NCI-H2196 treated with DMSO at 0.1 percent for 48 hours (cell line): ENCODE results near the gene UBA1.

Source experiments
- DNase-seq: peaks from one replicate; lab custom pipeline; 2025; ENCODE audit not compliant: unreplicated experiment; lab: John Stamatoyannopoulos, UW

UBA1 gene

DNA sequence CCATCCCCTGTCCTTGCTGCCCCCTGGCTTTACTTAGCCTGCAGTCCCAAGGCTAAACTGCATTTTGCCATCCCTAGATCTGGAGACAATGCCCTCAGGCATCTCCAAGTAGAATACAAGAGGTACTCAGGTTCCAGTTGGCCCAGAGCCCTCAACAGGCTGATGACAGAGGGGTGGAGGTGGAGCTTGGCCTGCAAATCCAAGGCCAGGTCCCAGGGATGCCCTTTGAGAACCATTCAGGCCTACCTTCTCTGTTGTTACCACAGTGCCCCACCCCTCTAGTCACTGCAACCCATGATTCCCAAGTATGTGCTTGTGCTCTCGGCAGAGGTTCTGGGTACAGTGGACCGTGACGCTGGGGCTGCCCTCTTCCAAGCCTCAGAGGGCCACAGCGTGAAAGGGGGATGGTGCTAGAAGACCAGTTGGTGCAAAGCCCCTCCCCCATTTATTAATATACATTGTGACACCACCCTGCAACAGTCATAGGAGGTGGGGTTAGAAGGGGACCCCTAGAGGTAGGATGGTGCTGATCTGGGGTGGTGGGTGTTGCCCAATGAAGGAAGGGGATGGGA is 6.4 kb upstream of the UBA1 start:
- DNase-seq, result peak; percentile 15

DNA sequence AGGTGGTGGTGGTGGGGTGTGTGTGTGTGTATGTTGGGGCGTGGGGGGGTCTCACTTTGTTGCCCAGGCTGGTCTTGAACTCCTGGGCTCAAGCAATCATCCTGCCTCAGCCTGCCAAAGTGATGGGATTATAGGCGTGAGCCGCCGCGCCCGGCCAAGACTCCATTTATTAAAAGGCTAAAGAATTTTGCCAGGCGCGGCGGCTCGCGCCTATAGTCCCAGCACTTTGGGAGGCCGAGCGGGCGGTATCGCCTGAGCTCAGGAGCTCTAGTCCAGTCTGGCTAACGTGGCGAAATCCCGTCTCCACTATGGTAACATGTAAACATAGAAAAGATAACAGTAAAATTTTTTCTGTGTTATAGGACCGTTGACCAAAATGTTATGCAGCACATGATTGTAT is 3.7 kb upstream of the UBA1 start:
- no peak for DNase-seq

DNA sequence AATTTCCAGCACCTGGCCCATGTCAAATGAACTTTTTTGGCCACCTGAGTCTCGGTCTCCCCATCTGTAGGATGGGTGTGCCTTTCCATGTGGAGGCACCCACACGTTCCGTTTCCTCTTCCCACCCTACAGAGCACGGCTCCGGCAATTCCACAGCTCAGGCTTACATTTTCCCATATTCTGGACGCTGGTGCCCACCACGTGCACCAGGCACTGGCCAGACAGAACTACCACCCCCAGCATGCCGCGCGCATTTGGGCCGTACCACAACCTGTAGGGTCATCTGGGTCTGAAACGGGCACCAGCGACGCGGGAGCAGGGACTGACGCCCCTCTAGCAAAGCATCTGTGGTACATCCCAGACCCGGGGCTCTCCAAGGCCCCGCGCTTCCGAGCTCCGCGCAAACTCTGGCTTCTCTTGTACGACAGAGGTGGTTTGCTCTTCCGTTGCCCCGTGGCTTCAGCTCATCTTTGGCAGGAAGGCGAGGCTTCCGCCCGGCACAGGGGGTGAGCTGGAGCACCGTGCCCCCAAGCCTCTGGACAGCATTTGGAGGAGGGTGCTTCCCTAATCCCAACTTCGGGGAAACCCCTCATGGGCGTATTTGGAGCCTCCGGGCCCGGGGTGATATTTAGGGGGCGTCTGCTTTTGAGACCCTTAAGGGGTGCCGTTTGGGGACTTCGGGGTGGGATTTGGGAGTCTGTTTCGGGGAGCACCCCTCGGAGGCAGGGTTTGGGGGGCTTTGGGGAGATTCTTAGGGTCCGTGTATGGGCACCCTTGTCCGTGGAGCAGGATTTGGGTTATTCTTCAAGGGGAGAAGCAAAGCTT is 3.0 kb upstream of the UBA1 start:
- peak; percentile 74 for DNase-seq

DNA sequence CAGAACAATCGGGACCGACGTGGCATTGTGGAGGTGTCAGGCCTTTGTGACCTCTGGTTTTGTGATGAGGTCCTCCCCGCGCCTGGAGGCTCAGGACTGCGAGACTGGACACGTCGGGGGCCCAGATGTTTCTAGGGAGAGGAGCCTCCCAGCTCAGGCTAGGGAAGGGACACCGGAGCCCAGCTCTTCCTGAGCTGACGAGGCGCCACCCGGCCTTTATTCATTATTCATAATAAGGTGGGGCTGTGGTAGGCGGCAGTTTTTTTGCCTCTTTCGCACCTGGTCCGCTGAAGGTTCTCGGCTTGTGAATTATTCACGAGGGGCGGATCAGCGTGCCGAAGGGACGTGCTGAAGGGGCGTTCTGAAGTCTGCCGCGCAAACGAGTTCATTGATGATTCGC is 2.3 kb upstream of the UBA1 start:
- DNase-seq, result no peak

DNA sequence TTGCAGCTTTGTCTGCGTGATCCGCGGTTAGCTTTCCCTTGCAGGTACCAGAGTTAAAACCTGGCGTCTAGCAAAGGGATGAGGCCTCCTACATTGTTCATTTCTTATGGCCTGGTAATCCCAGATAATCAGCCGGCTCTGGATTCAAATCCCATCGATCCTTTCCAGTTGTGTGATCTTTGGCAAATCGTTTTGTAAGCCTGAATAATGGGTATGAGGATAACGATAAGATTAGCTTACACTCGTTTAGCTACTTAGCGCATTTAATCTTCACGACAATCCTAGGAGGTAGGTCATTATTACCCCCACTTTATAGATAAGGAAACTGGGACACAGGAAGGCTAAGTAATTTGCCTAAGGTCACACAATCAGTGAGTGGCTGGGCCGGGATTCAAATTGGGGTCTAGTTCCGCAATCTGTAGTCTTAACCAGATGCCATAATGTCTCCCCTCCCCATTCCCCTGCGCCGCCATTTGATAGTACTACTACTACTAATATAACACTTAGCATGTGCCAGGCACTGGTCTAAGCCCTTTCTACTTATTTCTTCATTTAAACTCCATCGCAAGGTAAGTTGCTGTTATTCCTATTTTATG is 1.7 kb upstream of the UBA1 start:
- no peak for DNase-seq

DNA sequence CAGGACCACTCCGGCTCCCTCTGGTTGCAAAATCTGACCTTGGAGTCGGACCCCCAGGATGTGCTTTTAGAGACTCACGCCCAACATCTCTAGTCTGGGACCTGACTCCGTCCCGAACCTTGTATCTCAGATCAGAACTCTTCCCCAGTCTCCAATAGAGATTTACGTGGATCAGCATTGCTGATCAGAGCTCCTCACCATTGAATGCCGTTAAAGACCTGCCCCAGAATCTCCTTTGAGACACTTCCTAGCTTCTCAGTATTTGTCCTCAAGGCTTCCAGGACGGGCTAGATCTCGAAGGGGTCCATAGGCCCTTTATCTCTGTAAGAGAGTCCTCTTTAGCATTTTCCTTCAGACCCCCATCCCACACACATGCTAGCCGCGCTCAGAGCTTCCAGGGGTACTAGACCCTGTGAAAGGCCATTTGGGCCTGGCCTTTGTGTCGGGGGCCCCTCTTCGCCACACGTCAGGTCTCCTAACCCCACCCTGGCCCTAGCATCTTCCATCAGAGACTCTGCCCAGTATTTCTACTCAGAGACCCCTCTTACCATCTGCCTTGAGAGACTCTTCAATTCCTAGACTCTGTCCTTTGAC is 662 bp downstream of the UBA1 start:
- no peak for DNase-seq

DNA sequence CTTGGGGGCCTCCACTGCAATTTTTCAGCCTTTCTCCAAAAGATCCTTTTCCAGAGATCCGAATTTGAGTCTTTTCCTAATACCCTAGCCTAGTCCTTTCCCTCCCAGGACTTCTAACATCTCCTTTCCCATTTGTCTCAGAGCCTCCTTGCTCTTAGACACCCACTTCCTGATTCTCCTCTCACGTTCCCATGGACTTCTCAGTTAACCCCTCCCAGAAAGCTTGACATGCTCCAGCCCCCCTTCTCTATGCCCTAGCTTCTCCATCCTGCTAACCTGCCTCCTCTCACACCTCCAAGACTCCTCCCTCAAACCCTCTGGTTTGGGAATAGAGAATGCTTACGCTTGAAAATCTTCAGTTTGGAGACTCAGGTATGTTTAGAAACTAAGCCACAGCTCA is 2.5 kb downstream of the UBA1 start:
- no peak for DNase-seq

DNA sequence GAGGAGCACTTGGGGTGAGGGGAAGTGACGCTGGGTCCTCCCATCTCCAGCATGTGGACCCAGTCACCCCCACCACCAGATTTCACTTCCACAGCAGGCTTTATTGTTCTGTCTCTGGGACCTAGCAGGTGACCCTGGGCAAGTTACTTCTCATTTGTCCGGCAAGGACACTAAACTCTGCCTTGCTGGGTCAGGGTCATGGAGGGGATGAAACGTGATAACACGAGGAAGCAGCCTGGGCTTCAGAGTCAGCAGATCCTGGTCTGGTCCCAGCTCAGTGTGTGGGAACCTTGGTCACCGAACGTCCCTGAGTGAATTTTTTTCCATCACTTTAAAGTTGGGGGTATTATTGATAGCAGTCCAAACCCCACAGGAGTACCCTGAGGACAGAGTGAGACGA is 3.9 kb downstream of the UBA1 start:
- DNase-seq, result no peak

DNA sequence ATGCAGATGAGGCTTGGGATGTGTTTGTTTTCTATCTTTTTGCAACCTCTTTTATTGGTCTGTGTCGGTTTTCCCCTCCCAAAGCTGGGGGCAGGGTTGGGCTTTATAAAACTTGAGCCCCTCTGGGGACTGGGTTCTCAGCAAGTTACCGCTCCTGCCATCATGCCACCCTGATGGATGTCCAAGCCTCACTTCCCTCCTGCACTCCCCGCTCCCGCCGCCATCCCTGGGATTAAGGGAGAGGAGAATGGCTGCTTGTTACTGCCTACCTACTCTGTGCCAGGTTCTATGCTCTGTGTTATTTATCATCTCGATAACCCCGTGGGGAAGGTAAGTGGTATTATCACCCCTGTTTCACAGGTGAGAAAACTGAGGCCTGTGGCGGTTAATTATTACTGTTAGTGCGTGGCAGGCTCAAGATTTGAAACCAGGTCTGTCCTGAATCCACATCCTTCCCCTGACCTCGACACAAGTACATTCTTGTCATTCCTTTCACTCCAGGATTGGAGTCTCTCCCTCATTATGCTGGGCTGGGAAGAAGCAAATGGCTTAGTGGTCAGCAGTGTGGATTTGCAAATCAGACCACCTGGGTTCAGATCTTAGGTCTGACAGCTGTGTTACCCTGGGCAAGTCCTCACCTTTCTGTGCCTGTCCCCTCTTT is 4.5 kb downstream of the UBA1 start:
- DNase-seq, result no peak

DNA sequence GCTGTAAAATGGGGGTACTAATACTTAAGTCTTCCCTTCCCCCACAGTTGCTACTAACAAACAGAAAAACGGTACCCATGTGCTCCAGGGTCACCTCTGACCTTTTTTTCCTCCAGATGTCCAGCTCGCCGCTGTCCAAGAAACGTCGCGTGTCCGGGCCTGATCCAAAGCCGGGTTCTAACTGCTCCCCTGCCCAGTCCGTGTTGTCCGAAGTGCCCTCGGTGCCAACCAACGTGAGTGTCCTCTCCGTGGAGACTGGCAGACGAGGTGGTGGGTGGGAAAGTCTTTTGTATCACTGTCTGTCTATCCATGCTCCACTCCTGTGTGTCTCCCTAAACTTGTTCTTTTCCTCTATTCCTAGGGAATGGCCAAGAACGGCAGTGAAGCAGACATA is 5.1 kb downstream of the UBA1 start:
- no peak for DNase-seq

DNA sequence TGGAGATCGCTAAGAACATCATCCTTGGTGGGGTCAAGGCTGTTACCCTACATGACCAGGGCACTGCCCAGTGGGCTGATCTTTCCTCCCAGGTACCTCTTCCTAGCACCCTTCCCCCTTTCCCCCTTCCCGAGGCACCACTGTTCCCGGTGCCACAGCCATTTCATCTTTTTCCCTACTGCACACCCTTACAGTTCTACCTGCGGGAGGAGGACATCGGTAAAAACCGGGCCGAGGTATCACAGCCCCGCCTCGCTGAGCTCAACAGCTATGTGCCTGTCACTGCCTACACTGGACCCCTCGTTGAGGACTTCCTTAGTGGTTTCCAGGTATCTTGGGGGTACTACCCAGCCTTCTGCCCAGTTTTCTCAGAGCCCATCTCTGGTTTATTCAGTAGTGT is 5.7 kb downstream of the UBA1 start:
- no peak for DNase-seq

DNA sequence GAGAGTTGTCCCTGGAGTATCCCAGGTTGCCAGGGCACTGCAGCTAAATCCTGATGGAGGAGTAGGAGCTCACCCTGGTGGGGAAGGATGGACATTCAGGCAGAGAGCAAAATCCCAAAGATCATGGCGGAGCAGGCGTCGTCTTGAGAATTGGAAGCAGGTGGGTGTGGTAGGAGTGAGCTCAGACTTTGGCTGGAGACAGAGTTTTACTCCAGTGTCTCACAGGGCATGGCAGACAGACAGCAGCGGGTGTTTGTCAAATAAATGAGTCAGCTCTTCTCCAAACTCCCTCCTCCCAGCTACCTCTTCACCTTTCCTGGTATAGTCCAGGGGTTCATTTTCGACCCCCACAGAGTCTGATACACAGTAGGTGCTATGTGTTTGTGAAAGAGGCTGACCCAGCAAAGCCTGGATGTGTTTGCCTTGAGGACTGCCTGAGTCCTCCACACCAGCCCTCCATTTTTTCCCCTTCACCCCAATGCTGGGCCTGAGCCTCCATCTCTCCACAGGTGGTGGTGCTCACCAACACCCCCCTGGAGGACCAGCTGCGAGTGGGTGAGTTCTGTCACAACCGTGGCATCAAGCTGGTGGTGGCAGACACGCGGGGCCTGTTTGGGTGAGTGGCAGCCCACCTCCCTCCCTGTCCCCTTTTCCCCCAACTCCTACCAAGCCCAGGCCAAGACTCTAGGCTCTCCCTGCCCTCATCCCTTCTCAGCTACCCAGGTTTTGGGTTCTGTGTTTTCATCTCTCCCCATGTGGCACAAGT is 6.9 kb downstream of the UBA1 start:
- no peak for DNase-seq

DNA sequence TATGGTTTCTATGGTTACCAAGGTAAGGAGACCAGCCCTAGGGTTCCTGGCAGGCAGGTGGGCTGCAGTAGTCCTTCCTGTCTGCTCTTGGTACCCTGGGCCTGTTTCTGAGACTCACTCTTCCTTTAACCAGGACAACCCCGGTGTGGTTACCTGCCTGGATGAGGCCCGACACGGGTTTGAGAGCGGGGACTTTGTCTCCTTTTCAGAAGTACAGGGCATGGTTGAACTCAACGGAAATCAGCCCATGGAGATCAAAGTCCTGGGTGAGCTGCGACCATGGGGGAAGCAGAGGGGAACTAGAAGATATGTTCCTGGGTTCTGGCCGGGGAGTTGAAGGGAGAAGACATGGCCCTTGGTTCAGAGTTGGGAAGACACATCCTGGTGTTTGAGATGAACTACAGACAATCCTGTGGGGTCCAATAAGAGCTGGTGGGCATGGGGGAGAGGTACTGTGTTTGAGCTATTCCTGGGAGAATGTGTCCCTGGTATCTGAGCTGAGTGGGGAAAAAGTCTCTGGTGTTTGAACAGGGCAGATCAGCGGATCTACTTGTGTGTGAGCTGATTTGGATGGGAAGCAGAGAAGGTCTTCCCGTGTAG is 7.8 kb downstream of the UBA1 start:
- no peak for DNase-seq

DNA sequence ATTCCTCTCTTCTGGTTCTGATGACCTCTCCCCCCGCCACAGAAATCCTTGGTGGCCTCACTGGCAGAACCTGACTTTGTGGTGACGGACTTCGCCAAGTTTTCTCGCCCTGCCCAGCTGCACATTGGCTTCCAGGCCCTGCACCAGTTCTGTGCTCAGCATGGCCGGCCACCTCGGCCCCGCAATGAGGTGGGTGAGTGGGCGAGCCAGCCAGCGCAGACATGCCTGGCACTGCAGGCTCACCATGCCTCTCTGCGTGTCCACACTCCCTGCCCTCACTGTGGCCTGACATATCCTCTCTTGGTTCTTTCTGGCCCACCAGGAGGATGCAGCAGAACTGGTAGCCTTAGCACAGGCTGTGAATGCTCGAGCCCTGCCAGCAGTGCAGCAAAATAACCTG is 8.7 kb downstream of the UBA1 start:
- no peak for DNase-seq

DNA sequence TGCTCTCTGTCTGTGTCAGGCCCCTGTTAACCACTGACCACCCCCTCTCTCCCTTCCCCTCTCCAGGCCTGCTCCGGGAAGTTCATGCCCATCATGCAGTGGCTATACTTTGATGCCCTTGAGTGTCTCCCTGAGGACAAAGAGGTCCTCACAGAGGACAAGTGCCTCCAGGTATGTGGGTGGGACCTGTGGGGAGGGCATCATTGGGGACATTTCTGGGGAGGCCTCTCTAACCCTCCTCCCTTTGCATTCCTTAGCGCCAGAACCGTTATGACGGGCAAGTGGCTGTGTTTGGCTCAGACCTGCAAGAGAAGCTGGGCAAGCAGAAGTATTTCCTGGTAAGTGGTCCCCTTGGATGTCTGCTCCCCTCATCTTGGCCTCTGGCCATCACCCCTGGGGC is 9.2 kb downstream of the UBA1 start:
- no peak for DNase-seq

DNA sequence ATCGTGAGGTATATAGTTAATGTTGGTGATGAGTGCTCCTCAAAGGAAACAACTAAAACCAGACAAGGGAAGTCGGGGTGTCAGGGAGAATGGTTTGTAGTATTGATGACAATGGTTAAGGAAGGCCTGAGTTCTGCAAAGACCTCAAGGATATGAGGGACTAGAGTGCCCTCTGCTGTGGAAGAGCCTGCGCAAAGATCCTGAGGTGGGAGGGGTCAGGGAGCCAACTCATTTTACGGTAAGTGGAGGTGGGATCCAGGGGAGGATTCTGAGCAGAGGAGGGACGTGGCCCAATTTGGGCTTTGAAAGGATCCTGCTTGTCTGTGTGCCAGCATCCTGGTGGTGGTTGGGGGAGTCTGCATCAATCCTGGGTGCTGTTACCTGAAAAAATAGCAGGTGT is 11.3 kb downstream of the UBA1 start:
- no peak for DNase-seq

DNA sequence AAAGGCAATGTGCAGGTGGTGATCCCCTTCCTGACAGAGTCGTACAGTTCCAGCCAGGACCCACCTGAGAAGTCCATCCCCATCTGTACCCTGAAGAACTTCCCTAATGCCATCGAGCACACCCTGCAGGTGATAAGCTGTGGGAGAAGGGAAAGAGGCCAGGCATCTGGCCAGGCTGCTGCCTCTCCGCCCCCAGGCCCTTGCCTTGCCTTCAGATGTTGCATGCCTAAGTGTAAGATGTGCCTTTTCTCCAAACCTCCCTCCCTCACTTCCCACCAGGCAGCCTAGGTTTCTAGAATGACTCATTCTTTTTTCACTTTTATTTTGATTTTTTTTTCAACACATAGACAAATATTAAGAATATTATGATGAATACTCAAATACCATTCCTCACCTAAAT is 12.7 kb downstream of the UBA1 start:
- no peak for DNase-seq

DNA sequence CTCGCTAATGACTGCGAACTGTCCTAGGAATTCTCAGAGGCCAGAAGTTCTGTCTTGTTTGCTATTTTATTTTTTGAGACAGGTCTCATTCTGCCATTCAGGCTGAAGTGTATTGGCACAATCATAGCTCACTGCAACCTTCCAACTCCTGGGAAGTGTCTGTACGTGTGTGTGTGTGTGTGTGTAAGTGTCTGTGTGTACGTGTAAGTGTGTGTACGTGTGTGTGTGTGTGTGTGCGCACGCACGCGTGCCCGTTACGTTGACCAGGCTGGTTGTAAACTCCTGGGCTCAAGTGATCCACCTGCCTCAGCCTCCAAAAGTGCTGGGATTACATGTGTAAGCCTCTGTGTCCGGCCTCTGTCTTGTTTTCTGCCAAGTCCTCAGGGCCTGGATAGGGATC is 14.5 kb downstream of the UBA1 start:
- DNase-seq, result no peak

DNA sequence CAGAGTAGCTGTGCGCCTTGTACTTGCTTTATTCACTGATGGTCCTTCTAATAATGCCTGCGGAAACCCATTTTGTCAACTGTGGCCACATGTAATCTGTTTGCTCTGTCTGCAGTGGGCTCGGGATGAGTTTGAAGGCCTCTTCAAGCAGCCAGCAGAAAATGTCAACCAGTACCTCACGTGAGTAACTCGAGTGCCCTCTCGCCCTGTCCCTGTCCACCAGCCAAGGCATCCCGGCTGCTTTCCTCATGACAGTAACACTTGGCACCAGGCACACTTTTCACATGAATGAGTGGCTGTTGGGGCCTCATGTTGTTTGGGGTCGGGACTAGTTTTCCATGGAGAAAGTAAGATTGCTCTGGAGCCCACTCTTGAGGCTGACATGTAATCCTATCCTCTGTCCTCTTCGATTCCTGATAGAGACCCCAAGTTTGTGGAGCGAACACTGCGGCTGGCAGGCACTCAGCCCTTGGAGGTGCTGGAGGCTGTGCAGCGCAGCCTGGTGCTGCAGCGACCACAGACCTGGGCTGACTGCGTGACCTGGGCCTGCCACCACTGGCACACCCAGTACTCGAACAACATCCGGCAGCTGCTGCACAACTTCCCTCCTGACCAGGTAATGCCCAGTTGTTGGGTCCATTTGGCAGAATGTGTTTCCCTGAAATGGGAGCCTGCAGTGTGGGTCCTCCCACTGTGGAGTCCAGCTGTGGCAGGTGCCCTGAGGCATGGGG is 16.0 kb downstream of the UBA1 start:
- no peak for DNase-seq
